ENCODE data around the gene ABCC2.

DNA sequence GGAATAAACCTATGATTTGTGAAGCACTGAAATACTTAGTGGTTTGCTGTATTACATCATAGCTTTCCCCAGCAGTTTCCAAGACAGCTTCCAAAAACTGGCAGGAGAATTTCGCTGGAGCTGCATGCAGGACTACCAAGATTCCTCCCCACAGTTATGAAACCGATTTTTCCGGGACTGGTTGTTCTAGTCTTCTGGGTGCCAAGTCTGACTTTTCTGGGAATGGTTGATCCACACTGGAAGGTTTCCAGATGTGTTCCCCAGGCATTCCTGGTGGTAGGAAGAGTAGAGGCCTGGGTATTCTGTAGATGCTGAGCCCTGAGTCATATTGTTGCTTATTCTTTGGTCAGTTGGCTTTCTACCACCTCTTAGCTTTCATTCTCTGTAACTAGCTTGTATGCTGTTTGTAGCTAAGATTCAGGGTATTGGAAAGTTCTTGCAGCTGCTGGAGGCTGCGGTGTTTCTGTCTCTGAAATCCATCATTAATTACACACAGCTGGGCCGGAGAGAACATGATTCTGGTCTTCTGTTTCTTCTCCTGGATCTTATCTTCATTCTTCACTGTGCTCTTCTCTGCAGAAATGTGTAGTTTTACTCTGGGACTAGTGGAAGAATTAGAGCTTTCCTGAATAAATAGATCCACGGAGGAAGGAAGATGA is 6.3 kb downstream of the ABCC2 start:
- TF ChIP-seq, protein P1, sequence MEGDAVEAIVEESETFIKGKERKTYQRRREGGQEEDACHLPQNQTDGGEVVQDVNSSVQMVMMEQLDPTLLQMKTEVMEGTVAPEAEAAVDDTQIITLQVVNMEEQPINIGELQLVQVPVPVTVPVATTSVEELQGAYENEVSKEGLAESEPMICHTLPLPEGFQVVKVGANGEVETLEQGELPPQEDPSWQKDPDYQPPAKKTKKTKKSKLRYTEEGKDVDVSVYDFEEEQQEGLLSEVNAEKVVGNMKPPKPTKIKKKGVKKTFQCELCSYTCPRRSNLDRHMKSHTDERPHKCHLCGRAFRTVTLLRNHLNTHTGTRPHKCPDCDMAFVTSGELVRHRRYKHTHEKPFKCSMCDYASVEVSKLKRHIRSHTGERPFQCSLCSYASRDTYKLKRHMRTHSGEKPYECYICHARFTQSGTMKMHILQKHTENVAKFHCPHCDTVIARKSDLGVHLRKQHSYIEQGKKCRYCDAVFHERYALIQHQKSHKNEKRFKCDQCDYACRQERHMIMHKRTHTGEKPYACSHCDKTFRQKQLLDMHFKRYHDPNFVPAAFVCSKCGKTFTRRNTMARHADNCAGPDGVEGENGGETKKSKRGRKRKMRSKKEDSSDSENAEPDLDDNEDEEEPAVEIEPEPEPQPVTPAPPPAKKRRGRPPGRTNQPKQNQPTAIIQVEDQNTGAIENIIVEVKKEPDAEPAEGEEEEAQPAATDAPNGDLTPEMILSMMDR (optimal IDR thresholded peaks at IDR 0.05 in 1 of 3, IDR thresholded peaks at IDR 0.05 in 1 of 3, conservative IDR thresholded peaks at IDR 0.05 in 1 of 3; ENCODE audit: extremely low read depth in 1 of 3, insufficient read depth in 2 of 3, low read length in 3 of 3), result no peak
- no peak for TF ChIP-seq EZH2 (IDR thresholded peaks at IDR 0.05; ENCODE audit: low read length)

All from keratinocyte (primary cell).